ENCODE data around the gene ATP6V1F.

DNA sequence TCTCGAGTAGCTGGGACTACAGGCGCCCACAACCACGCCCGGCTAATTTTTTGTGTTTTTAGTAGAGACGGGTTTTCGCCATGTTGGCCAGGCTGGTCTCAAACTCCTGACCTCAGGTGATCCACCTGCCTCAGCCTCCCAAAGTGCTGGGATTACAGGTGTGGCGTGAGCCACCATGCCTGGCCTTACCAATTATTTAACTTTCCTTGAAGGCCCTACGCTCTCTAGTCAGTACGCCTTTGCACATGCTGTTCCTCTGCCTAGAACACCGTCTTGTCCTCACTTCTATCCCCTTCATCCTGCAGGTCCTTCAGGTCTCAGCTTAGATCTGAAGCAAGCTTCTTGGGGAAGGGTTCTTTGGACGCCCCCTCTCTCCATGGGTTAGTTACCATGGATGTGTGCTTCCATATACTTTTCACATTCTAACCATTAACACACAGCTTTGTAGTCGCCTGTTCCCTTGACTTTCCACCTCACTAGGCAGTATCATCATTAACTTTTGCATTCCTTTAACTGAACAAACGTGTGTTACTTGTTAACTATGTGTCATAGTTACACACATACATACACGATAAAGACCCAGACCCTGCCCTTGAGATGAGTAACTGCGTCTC lies 592 bp upstream of the ATP6V1F start:
- TF ChIP-seq POLR2A (IDR thresholded peaks at IDR 0.05) = no peak
- TF ChIP-seq CTCF (IDR thresholded peaks at IDR 0.05) = no peak

Measured in thyroid gland (tissue), 4 donors.